ENCODE data around the gene KCND2. TPM values are rescaled to one million over a fixed set of nuclear protein-coding genes. Genes with fewer than 3 reads are reported as not detected.

KCND2 gene
- total RNA-seq, 1 donor = 17.3 TPM

- no peak for TF ChIP-seq CTCF (IDR thresholded peaks at IDR 0.05; ENCODE audit: insufficient read depth, low read depth, low read length)
Measured at GRCh38 chr7:120480930-120481329, 208.0 kb downstream of the KCND2 start.

GRCh38 chr7:120486164-120486563 lies 213.2 kb downstream of the KCND2 start:
- no peak for TF ChIP-seq CTCF (IDR thresholded peaks at IDR 0.05; ENCODE audit: insufficient read depth, low read depth, low read length)
- no peak overlapping the region for H3K4me3 ChIP-seq (ENCODE audit: low read depth, low read length)
- DNase-seq (ENCODE audit: low read depth) = no peak

More at GRCh38 chr7:120480930-120481329, 208.0 kb downstream of the KCND2 start:
- H3K4me3 ChIP-seq (ENCODE audit: low read depth, low read length) = no peak overlapping the region
- DNase-seq (ENCODE audit: low read depth) = no peak

- no peak overlapping the region for H3K4me3 ChIP-seq (ENCODE audit: low read depth, low read length)
- no peak for TF ChIP-seq CTCF (IDR thresholded peaks at IDR 0.05; ENCODE audit: insufficient read depth, low read depth, low read length)
- no peak for DNase-seq (ENCODE audit: low read depth)
Measured at GRCh38 chr7:120502132-120502531, 229.2 kb downstream of the KCND2 start.

- H3K4me3 ChIP-seq (ENCODE audit: low read depth, low read length) = no peak overlapping the region
- no peak for DNase-seq (ENCODE audit: low read depth)
- TF ChIP-seq CTCF (IDR thresholded peaks at IDR 0.05; ENCODE audit: insufficient read depth, low read depth, low read length) = no peak
Measured at GRCh38 chr7:120502825-120503224, 229.8 kb downstream of the KCND2 start.

GRCh38 chr7:120504386-120504785 lies 231.4 kb downstream of the KCND2 start:
- DNase-seq (ENCODE audit: low read depth) = no peak
- no peak for TF ChIP-seq CTCF (IDR thresholded peaks at IDR 0.05; ENCODE audit: insufficient read depth, low read depth, low read length)

GRCh38 chr7:120505770-120506169 lies 232.8 kb downstream of the KCND2 start:
- TF ChIP-seq CTCF (IDR thresholded peaks at IDR 0.05; ENCODE audit: insufficient read depth, low read depth, low read length) = no peak
- no peak for DNase-seq (ENCODE audit: low read depth)
- no peak overlapping the region for H3K4me3 ChIP-seq (ENCODE audit: low read depth, low read length)

More at GRCh38 chr7:120504386-120504785, 231.4 kb downstream of the KCND2 start:
- no peak overlapping the region for H3K4me3 ChIP-seq (ENCODE audit: low read depth, low read length)

GRCh38 chr7:120512701-120513100 lies 239.7 kb downstream of the KCND2 start:
- no peak for DNase-seq (ENCODE audit: low read depth)
- no peak overlapping the region for H3K4me3 ChIP-seq (ENCODE audit: low read depth, low read length)

More at GRCh38 chr7:120512701-120513100, 239.7 kb downstream of the KCND2 start:
- no peak for TF ChIP-seq CTCF (IDR thresholded peaks at IDR 0.05; ENCODE audit: insufficient read depth, low read depth, low read length)

Measured in fibroblast of villous mesenchyme (primary cell).